Body of pancreas (tissue), 4 donors: ENCODE measurements around the gene PSMD9. TPM values are rescaled to one million over a fixed set of nuclear protein-coding genes. Genes with fewer than 3 reads are reported as not detected.

Experiments
- ATAC-seq: fragments of 150-250 bp; one replicate; pipeline ENCODE4 v1.9.1; 2016
- DNase-seq, 4 donors: peaks; one replicate each; pipeline ENCODE4 v3.0.0-alpha.2; 2019
- H3K27ac ChIP-seq, 4 donors: fragments of 200-600 bp; sonication (generic); 1 replicate in 3 of 4; 2 replicates in 1 of 4; pipeline versions ENCODE4 v1.5.1 to v1.6.1; 2016 to 2019; ENCODE audit warnings: mild to moderate bottlenecking in 1 of 4, mixed read lengths in 1 of 4, moderate library complexity in 1 of 4
- H3K27me3 ChIP-seq, 2 donors: fragments of 200-600 bp; sonication (generic); one replicate each; pipeline ENCODE4 v1.6.0; 2016; ENCODE audit warnings: mild to moderate bottlenecking in 1 of 2
- H3K36me3 ChIP-seq, 2 donors: fragments of 200-600 bp; sonication (generic); replicated peaks in 1 of 2; 2 replicates each; pipeline ENCODE4 v1.5.1; 2016; ENCODE audit warnings: low read depth in 2 of 2; ENCODE audit not compliant: insufficient read depth in 1 of 2
- H3K4me1 ChIP-seq: fragments of 200-600 bp; sonication (generic); one replicate; pipeline ENCODE4 v1.6.0; 2016
- H3K4me3 ChIP-seq, 2 donors: fragments of 200-600 bp; sonication (generic); 1 replicate in 1 of 2; 2 replicates in 1 of 2; pipeline ENCODE4 v1.5.1; 2016 to 2019
- H3K9me3 ChIP-seq, 3 donors: fragments of 200-600 bp; sonication (generic); 1 replicate in 2 of 3; 2 replicates in 1 of 3; pipeline ENCODE4 v1.5.1; 2016
- POLR2A ChIP-seq, 3 donors: fragments of 450-650 bp; IDR thresholded peaks; one replicate each; pipeline ENCODE4 v1.6.1; 2016; ENCODE audit warnings: antibody characterized with exemption in 3 of 3, mild to moderate bottlenecking in 2 of 3
- WGBS, 2 donors: methylation state at CpG; one replicate each; pipeline ENCODE4 v1.1.5; 2017; 5-methylcytosine and 5-hydroxymethylcytosine counted together
- intact Hi-C: fragments of 100-400 bp; cut with DNase I; formaldehyde crosslinking; loops from one replicate; pipeline ENCODE4 v1.15.1; 2023
- small RNA-seq: library from RNA; depleted of rRNA; stranded (forward); fragments of <200 nt; gene quantifications from one replicate; pipeline ENCODE3, GENCODE V24; 2016
- total RNA-seq, 2 donors: library from RNA; depleted of rRNA; stranded (reverse); fragments of >200 nt; gene quantifications; one replicate each; pipeline ENCODE4 v1.1.0, GENCODE V29; 2016
- TF ChIP-seq, protein P1 (sequence below), 7 experiments: fragments of 450-650 bp in 4 of 7; fragments of 200-600 bp in 3 of 7; sonication (generic) in 3 of 7; IDR thresholded peaks; one replicate each; pipeline ENCODE4 v1.5.1; 2016 to 2019; ENCODE audit warnings: antibody characterized with exemption in 7 of 7

Gene PSMD9
- total RNA-seq, 2 donors from 2014 or later = 23.1 to 42.3 TPM

DNA sequence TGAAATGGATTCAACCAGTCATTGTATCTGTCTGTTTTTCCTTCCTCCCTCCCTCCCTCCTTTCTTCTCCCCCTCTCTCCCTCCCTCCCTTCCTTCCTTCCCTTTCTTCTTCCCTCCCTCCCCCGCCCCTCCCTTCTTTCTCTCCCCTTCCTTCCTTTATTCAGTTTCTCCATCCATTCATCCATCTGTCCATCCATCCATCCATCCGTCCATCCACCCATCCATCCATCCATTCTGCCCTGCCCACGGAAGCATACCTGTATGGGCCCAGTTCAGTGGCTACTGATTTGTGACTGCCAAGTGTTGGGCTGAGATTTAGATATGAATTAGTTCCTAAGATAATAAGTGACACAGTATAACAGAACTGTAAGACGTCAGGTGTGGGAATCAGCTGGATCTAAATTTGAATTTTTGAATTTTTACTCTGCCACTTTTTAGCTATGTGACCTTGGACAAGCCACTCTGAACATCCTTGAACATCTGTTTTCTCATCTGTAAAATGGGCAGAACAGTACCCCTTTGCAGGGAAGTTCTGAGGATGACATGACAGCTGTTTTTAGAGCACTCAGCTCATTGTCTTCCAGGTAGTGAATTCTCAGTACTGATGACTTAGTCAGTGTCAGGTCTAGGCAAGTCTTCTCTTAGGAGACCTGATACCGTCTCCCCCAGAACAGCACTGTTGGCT lies 72.7 kb downstream of the PSMD9 start:
- no peak for ATAC-seq
- Histone ChIP-seq H3K36me3 (no peaks in the 10 kb centered on the region), H3K4me3 (no peak overlapping the region), H3K27ac (no peak overlapping the region), H3K9me3 (no peaks in the 10 kb centered on the region), H3K4me1 (no peaks in the 10 kb centered on the region), H3K27me3 (no peaks in the 10 kb centered on the region)
- intact Hi-C loops = no loop called here
- no peak for DNase-seq
- WGBS, 2 donors = 71 to 75% methylated on average over 5 of the region's 5 CpGs
- TF ChIP-seq, protein P1, sequence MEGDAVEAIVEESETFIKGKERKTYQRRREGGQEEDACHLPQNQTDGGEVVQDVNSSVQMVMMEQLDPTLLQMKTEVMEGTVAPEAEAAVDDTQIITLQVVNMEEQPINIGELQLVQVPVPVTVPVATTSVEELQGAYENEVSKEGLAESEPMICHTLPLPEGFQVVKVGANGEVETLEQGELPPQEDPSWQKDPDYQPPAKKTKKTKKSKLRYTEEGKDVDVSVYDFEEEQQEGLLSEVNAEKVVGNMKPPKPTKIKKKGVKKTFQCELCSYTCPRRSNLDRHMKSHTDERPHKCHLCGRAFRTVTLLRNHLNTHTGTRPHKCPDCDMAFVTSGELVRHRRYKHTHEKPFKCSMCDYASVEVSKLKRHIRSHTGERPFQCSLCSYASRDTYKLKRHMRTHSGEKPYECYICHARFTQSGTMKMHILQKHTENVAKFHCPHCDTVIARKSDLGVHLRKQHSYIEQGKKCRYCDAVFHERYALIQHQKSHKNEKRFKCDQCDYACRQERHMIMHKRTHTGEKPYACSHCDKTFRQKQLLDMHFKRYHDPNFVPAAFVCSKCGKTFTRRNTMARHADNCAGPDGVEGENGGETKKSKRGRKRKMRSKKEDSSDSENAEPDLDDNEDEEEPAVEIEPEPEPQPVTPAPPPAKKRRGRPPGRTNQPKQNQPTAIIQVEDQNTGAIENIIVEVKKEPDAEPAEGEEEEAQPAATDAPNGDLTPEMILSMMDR (IDR thresholded peaks at IDR 0.05) = no peak
- no peak for TF ChIP-seq POLR2A (IDR thresholded peaks at IDR 0.05)

DNA sequence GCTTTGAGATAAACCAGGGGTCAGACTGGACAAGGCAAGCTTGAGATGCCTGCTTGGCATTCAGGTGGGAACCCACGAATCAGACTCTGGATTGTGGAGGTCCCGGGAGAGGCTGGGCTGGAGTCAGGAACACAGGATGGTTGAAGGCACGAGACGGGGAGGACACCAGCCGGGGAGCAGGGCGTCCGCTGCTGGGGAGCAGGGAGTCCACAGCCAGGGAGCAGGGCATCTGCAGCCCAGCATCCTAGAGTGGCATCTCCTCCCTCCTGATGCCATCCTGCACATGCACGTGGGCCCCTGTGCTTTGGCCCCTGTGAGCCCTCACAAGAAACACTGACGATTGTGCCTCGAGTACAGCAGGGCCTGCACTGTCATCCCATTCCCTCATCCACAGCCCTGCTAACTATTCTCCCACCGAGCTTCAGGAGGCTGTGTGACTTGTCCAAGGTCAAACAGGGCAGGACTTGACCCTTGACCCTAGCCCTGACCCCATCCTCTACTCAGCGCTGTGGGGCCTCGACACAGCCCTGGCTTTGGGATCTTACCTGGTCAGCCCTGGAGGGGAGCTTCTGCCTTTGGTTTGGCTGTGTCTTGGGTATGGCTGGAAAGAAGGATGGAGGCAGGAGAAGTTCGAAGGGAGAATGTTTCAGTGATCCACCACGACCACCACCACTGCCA lies 74.9 kb downstream of the PSMD9 start:
- Histone ChIP-seq H3K9me3 (no peaks in the 10 kb centered on the region), H3K27ac (no peak overlapping the region), H3K36me3 (no peaks in the 10 kb centered on the region), H3K4me3 (no peak overlapping the region), H3K4me1 (no peaks in the 10 kb centered on the region), H3K27me3 (no peaks in the 10 kb centered on the region)
- 77 to 79% methylated on average over 14 to 15 of the region's 15 CpGs for WGBS, 2 donors
- TF ChIP-seq, protein P1 (IDR thresholded peaks at IDR 0.05) = no peak
- TF ChIP-seq POLR2A (IDR thresholded peaks at IDR 0.05) = no peak
- intact Hi-C loops = no loop called here
- ATAC-seq (no peak), DNase-seq (no peak)

DNA sequence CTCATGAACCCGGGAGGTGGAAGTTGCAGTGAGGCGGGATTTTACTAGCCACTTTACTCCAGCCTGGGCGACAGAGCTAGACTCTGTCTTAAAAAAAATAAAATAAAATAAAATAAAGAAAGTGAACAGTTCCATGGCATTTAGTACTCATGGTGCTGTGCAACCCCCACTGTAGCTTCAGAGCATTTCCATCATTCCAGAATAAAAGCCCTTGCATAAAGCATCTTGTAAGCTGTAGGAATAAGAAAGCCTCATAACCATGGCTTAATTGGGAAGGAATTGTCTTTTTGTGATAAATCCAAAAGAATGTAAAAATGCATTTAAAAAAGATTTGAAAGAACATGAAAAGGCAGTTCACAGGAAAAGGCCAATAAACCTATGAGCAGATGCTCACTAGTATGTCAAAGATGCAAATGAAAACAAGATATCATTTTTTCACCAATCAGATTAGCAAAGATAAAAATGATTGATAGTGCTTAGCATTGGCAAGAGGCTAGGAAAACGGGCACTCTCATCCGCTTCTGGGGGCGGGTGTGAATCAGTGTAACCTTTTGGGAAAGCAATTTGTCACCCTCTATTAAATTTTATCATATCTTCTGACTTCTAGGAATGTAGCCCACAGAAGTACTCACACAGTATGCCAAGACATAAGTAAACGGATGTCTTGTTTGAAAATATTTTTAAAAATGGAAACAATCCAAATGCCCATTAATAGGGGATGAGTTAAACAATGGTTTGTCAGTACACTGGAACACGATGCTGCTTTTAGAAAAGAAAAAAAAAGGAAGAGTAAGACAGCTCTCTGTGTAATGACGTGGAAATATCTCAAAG lies 76.4 kb downstream of the PSMD9 start:
- no peak for DNase-seq
- Histone ChIP-seq H3K4me1 (no peaks in the 10 kb centered on the region), H3K9me3 (no peaks in the 10 kb centered on the region), H3K4me3 (no peak overlapping the region), H3K27ac (peak overlapping the region in 1 of 4 donors; percentile 7), H3K36me3 (no peaks in the 10 kb centered on the region), H3K27me3 (no peaks in the 10 kb centered on the region)
- no peak for ATAC-seq
- no peak for TF ChIP-seq POLR2A (IDR thresholded peaks at IDR 0.05)
- TF ChIP-seq, protein P1 (IDR thresholded peaks at IDR 0.05) = no peak
- WGBS, 2 donors = 48 to 59% methylated on average over 9 of the region's 9 CpGs
- intact Hi-C loops = no loop called here

DNA sequence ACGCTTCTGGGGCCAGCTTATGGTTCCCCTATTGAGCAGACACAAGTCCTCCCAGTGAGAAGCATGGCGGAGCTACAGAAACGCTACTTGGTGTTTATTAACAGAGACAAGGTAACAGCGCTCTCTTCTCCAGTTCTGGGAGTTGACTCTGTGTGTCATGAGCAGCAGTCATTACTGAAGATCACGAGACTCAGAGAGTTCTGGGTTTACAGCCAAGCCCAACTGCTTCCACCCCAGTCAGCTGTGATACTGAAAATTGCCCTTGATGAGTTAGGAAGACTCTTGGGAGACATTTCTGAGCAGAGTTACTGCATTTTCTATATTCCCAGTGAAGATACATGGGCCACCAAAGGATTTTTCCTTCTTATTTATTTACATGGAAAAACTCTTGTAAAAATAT lies 78.4 kb downstream of the PSMD9 start:
- Histone ChIP-seq H3K27ac (no peak overlapping the region), H3K4me1 (no peaks in the 10 kb centered on the region), H3K36me3 (no peaks in the 10 kb centered on the region), H3K9me3 (no peaks in the 10 kb centered on the region), H3K4me3 (no peak overlapping the region), H3K27me3 (no peaks in the 10 kb centered on the region)
- no peak for TF ChIP-seq POLR2A (IDR thresholded peaks at IDR 0.05)
- TF ChIP-seq, protein P1 (IDR thresholded peaks at IDR 0.05) = no peak
- intact Hi-C loops = no loop called here
- no peak for DNase-seq
- ATAC-seq = no peak
- 84 to 93% methylated on average over 5 of the region's 5 CpGs for WGBS, 2 donors

Small RNA genes lying within 50 kb of the gene (small RNA-seq; reads per million reads assigned to genes)
- gene AC069503.3 = not detected
- gene RF00017 = not detected
- not detected for gene RNU7-170P

Other genes starting within 250 kb of the PSMD9 start
- not detected for gene MORN3, start 219.1 kb upstream of the PSMD9 start, total RNA-seq
- 10 to 100 TPM; 13.2 to 14.2 TPM for gene TMEM120B, start 176.0 kb upstream of the PSMD9 start, total RNA-seq
- gene RHOF, start 95.1 kb upstream of the PSMD9 start, total RNA-seq = 10 to 100 TPM in 1 of 2 donors, 1 to 10 TPM in 1; 9.9 to 10.2 TPM
- gene SETD1B, start 84.8 kb upstream of the PSMD9 start, total RNA-seq = 10 to 100 TPM in 1 of 2 donors, 1 to 10 TPM in 1; 9.1 to 15.8 TPM
- gene HPD, start 29.9 kb upstream of the PSMD9 start, total RNA-seq = 1 to 10 TPM; 3.0 to 5.7 TPM
- 1 to 10 TPM; 3.6 to 7.0 TPM for gene CFAP251, start 29.8 kb downstream of the PSMD9 start, total RNA-seq
- 10 to 100 TPM; 19.1 to 25.2 TPM for gene BCL7A, start 133.1 kb downstream of the PSMD9 start, total RNA-seq
- 10 to 100 TPM; 43.6 to 84.0 TPM for gene MLXIP, start 190.0 kb downstream of the PSMD9 start, total RNA-seq